GM18873 (cell line): ENCODE measurements around the gene TBC1D8.
"Not testable (repeated sequence)": the region's sequence is repeated elsewhere in the genome, so short reads cannot be mapped to it uniquely, and the experiment has no call there.

Experiments
- ATAC-seq: cut with Tn5 transposase; IDR thresholded peaks from one replicate; pipeline ENCODE4 v1.9.1; 2021; ENCODE audit warnings: mild to moderate bottlenecking, moderate library complexity, moderate number of reproducible peaks; ENCODE audit not compliant: unreplicated experiment, low FRiP score

Gene TBC1D8

DNA sequence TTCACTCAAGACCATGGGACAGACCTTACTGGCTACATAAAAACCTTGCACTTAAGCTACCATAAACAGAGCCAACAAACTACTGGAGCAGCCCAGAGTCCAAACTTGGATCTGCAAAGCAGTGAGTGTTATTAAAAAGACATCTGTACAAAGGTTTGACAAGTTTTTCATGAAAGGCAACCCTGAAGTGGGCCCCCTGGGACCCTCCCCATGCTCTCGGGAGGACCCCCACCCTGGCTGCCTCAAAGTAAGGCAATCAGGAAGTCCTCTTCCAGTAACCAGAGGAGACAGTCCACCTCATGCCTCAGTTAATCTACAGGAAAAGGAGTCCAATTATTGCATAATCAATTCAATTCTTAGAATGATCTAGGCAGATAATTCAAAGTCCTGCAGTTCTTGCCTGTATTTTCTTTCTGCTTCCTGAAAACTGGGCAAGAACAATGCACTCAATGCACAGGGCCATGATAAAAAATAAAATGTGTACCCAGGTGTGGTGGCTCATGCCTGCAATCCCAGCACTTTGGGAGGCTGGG lies 69.7 kb downstream of the TBC1D8 start:
- no peak for ATAC-seq

DNA sequence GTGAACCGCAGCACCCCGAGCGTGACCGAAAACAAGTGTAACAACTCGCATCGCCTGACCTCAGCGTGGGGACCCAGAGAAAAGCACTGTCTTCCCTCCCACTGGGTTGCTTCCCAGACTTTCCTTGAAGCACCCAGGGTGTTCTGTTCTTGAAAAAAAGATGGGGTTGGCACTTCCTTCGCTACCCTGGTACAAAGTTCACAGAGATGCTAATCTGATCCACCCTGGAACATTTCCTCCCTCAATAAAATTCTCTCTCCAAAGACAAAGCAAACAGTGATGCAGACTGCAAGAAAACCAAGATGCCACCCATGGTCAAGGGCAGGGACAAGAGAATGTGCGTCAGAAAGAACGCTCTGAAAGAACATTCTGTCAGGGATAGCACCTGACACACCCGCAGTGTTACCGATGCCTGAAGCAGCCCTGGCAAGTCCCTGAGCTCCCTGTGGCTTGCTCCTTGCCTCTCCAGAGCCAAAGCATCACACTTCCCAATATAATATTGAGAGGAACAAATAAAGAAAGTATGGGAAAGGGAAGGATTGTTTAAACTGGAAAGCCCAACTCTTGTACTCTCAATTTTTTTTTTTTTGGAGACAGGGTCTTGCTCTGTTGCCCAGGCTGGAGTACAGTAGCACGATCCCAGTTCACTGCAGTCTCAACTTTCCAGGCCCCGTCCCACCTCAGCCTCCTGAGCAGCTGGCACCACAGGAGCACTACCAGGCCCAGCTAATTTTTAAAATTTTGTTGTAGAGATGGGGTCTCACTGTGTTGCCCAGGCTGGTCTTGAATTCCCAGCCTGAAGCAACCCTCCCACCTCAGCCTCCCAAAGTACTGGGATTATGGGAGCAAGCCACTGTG lies 70.7 kb downstream of the TBC1D8 start:
- ATAC-seq = no peak

GRCh38 chr2:101076581-101076980 lies 74.6 kb downstream of the TBC1D8 start:
- ATAC-seq = no peak

DNA sequence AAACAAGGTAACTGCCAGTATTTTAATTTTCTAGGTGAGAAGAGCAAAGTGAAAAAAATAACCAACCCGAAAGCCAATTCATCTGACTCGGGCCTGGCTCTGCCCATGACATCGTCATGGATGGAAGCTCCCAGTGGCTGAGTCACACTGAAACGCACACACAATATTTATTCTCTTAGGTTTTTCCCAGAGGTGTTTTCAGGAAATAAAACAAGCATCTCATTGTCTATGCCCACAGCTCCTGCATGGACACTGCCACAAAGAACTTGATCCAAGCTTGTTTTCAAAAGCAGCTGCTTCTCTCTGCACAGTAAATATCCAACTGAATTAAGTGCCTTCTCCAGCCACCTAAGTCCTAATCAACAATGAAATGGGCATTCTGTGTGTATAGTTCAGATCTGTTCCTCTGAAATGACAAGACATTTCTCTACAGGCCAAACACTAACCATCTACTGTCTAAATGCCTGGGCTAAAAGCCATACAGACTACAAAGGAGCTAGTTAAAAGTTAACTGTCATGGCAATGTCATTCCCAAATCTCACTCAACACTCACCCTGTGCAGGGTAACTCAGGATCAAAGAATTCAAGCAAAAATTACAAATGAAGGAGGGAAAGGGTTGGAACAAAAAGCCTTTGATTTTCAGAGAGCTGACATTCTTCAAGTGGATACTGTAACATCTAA lies 86.2 kb downstream of the TBC1D8 start:
- peak; percentile 47 for ATAC-seq

DNA sequence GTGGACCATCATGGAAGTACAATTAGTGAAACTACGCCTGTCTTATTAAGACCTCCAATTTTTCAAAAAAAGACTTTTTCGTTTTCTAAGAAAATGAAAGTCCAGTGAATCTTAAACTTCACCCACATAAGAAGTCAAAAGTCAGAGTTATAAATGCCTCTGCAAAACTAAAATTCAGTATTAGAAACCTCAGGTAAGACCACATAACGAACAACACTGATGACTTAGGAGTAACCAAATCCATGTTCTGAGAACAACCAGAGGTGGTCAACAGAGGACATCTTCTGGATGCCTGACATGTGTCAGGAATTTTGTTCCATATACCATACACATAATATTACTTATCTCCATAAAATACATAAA lies 86.7 kb downstream of the TBC1D8 start:
- no peak for ATAC-seq

DNA sequence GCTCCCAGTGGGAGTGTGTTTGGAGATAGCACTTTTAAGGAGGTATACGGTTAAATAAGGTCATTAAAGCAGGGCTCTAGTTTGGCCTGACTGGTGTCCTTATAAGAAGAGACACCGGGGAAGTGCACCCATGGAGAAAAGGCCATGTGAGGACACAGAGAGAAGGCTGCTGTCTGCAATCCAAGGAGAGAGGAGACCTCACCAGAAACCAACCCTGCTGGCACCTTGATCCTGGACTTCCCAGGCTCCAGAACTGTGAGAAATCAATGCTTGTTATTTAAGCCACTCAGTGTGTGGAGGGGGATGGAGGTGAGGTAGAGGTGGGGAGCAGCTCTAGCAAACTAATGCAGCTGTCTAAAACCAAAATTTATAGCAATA lies 87.1 kb downstream of the TBC1D8 start:
- ATAC-seq = no peak

DNA sequence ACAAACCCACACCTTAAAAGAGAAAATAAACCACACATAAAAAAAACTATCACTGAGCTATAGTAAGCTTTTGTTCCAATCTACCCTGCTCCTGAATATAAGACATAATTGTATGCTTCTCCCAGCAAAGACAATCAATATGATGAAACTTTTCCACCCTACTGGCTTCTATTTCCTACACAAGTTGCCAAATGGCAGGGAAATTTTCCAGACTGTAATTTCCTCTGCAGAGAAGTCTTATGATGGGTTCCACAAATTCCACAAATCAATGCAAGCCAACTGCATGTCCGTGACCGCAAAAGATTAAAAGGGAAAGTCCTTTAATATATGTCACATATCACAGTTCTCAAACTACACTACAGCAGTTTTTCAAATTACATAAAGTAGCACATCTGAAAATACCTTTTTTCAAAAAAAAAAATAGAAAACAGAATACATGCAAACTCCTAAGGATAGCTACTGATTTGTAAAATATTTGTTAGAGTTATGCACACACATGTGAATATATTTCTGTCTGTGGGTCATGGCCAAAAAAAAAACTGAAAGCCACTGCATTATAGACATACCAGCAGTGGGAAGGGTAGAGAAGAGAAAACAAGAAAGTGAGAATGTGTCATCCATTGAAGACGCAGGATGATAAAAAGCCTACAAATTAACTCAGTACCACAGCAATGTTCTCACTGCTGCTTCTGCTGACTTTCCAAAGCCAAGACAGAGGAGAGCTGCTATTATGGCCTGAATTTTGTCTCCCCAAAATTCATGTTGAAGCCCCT lies 87.6 kb downstream of the TBC1D8 start:
- no peak for ATAC-seq

DNA sequence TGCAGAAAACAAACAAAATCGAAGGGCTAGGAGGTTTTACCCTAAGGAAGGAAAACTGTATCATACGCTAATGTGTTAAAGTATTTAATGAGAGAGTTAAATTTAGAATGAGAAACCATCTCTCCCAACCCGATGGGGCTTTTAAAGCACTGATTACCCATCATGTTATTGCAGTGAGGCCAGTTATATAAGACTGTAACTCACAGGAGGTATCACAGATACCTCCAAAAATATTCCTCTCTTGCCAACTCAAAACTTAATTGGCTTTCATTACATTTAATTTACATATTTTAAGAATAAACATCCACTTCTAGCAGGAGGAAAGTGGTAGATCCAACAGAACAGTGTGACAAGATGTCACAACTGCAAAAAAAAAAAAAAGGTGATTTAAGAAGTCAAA lies 92.8 kb downstream of the TBC1D8 start:
- ATAC-seq = no peak

GRCh38 chr2:101057051-101057933 lies 93.9 kb downstream of the TBC1D8 start:
- no peak for ATAC-seq

GRCh38 chr2:101053117-101053516 lies 98.1 kb downstream of the TBC1D8 start:
- no peak for ATAC-seq

DNA sequence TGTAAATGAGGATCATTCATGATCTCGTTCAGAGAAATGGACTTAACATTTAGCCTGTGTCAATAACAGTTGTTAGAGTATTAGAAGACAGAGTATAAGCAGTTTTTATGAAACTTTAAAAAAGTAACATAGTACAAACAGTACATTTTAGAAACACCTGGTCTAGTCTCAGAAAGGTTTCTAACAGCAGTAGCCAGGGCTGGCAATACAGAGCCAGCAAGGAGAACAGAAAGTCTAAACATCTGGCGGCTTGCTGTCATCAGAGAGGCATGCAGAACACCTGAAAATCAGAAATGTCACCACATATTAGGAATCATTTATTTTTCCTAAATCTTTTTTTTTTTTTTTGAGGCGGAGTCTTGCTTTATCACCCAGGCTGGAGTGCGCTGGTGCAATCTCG lies 99.0 kb downstream of the TBC1D8 start:
- no peak for ATAC-seq

DNA sequence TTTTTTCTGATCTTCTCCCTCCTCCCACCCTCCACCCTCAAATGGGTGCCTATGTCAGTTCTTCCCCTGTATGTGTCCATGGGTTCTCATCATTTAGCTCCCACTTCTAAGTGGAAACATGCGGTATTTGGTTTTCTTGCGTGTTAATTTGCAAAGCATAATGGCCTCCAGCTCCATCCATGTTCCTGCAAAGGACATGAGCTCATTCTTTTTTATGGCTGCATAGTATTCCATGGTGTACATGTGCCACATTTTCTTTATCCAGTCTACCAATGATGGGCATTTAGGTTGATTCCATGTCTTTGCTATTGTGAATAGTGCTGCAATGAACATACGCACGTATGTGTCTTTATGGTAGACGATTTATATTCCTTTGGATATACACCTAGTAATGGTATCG lies 100.3 kb downstream of the TBC1D8 start:
- not testable (repeated sequence) for ATAC-seq

DNA sequence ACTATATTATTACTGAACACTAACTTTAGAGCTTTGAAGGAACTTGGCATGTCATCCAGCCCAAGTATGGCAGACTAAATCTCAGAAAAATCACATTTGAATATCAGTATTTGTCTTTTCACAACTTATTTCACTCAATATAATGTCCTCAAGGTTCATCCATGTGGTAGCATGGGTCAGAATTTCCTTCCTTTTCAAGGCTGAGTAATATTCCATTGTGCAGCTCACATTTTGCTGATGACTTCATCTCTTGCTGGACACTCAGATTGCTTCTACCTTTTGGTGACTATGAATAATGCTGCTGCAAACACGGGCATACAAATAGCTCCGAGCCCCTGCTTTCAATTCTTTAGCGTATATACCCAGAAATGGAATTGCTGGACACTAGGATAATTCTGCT lies 102.4 kb downstream of the TBC1D8 start:
- no peak for ATAC-seq

- ATAC-seq = no peak
Measured at GRCh38 chr2:101047774-101048173, 103.4 kb downstream of the TBC1D8 start.

GRCh38 chr2:101047075-101047766 lies 104.0 kb downstream of the TBC1D8 start:
- no peak for ATAC-seq

DNA sequence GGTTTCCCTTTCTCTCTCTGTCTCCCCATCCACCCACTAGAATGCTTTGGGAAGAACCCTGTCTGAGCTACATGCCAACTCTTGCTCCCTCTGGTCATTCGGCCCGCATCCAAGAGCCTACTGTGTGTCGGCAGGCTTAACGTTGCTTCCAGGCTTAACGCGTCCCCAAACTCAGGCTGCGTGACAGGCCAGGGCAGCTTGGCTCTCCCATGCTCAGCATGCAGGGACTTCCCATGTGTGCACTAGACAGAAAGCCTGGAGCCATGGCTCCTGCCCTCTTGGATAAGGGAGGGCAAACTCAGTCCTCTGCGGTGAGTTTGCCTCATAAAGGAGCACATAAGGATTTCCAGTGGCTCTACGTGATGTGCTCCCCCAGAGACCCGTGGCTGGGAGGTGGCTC lies 105.9 kb downstream of the TBC1D8 start:
- no peak for ATAC-seq

DNA sequence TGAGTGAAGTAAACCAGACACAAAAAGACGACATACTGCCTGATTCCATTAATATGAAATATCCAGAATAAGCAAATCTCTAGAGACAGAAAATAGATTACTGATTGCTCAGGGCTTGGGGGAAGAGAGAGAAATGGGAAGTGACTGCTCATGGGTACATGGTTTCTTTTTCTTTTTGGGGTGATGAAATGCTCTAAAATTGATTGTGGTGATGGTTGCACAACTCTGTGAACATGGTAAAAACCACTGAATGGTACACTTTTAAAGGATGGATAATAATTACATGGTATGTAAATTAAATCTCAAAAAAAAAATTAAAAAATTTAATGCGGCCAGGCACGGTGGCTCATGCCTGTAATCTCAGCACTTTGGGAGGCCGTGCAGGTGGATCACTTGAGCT lies 109.8 kb downstream of the TBC1D8 start:
- ATAC-seq = no peak

DNA sequence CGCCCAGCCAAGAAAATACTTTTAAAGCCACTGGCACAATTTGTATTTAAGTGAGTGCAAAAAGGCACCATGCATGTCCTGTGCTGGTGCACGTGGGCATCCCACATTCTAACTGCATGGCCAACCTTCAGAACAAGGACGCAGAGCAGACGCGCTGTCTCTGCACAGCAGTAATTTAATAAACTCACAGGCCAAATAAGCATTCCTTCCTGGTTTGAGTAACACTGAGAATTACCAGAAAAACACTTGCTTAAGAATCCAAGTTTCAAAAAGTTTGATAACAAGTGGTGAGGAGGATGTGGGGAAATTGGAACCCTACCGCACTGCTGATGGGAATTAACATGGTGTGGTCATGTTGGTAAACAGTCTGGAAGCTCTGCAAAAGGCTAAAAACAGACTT lies 110.4 kb downstream of the TBC1D8 start:
- ATAC-seq = no peak

DNA sequence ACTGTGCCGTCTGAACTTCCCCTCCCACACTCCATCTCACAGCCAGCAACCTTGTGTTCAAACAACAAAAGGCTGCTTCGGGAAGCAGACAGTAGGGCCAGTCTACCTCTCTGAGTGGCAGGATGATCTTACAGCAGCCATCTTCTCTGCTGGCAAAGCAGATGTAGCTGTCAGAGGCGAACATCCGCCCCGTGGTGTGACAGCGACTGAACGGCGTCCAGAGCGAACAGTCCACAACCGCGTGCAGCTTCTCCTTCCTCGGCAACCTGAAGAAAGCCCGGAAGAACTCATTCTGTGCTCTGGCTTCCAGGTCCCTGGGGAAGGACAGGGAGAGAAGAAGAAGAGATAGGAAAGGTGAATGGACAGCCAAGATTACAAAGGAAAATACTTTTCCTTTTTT lies 111.1 kb downstream of the TBC1D8 start:
- no peak for ATAC-seq
